ENCODE measurements around the gene SNX13.
"Not testable (repeated sequence)": the region's sequence is repeated elsewhere in the genome, so short reads cannot be mapped to it uniquely, and the experiment has no call there.

SNX13 gene

GRCh38 chr7:17844514-17845196 lies 95.6 kb downstream of the SNX13 start:
- DNase-seq = no peak

GRCh38 chr7:17844022-17844421 lies 96.3 kb downstream of the SNX13 start:
- DNase-seq = no peak

DNA sequence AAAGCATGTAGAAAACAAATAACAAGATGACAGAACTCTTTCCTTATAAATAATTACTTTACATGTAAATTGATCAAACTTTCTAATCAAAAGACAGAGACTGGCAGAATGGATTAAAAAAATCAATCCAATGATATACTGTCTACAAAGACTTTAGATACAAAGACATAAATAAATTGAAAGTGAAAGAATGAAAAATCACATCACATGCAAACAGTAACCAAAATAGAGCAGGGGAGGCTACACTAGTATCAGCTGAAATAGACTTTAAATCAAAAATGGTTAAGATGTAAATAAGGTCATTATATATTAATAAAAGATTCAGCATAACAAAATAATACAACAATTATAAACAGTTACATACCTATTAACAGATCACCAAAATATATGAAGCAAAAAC lies 97.3 kb downstream of the SNX13 start:
- no peak for DNase-seq

- DNase-seq = no peak
These were observed 107.4 kb downstream of the SNX13 start for GRCh38 chr7:17832820-17833355.

GRCh38 chr7:17832242-17832641 lies 108.1 kb downstream of the SNX13 start:
- DNase-seq = no peak

GRCh38 chr7:17830206-17830605 lies 110.1 kb downstream of the SNX13 start:
- DNase-seq = no peak

GRCh38 chr7:17829001-17829400 lies 111.3 kb downstream of the SNX13 start:
- DNase-seq = no peak

DNA sequence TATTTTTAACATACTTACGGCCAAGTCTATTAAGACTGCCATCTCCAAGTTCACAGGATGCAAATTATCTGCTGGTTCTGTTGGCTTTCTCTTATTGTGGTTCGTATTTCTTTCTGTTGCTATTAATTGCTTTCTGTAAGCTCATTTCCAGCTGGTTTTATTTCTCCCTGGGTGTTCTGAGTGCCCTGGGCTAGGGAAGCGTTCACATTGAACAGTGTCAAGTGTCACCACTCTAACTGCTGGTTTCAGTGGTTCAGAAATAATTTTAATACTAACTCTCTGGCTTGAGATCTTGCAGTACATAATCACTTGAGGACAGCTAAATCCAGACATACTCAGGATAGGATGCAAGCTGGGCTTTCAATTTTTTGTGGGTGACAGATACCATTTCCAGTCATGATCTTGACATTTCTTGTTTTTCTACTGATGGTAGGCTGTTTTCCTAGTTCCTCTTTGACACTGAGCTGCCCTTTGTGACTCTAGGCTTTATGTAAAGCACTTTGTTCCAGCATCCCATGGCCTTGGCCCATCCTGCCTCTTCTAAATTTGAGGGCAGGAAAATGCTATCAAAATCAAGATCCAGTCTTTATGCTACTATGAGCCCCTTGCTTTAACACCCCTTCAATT lies 117.6 kb downstream of the SNX13 start:
- no peak for DNase-seq

- DNase-seq = no peak
These were observed 123.4 kb downstream of the SNX13 start for GRCh38 chr7:17816903-17817302.

- DNase-seq = no peak
These were observed 125.0 kb downstream of the SNX13 start for GRCh38 chr7:17815318-17815717.

- no peak for DNase-seq
These were observed 126.2 kb downstream of the SNX13 start for GRCh38 chr7:17814058-17814457.

DNA sequence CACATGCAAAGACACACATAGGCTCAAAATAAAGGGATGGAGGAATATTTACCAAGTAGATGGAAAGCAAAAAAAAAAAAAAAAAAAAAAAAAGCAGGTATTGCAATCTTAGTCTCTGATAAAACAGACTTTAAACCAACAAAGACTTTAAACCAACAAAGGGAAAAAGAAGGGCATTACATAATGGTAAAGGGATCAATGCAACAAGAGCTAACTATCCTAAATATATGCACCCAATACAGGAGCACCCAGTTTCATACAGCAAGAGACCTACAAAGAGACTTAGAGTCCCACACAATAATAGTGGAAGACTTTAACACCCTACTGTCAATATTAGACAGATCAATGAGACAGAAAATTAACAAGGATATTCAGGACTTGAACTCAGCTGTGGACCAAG lies 131.1 kb downstream of the SNX13 start:
- DNase-seq = not testable (repeated sequence)

DNA sequence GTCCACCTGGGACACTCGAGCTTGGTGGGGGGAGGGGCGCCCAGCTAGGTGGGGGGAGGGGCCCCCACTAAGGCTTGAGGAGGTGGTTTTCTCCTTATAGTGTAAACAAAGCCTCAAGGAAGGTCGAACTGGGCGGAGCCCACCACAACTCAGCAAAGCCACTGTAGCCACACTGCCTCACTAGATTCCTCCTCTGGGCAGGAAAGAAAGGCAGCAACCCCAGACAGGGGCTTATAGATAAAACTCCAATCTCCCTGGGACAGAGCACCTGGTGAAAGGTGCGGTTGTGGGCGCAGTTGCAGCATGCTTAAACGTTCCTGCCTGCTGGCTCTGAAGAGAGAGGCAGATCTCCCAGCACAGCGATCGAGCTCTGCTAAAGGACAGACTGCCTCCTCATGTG lies 133.1 kb downstream of the SNX13 start:
- DNase-seq = no peak

DNA sequence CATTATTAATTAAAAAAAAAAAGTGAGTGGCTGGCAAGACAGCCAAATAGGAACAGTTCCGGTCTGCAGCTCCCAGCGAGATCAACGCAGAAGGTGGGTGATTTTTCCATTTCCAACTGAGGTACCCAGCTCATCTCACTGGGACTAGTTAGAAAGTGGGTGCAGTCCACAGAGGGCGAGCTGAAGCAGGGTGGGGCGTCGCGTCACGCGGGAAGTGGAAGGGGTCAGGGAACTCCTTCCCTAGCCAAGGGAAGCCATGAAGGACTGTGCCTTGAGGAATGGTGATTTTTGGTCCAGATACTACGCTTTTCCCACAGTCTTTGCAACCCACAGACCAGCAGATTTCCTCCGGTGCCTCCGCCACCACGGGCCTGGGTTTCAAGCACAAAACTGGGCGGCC lies 133.7 kb downstream of the SNX13 start:
- DNase-seq = no peak

DNA sequence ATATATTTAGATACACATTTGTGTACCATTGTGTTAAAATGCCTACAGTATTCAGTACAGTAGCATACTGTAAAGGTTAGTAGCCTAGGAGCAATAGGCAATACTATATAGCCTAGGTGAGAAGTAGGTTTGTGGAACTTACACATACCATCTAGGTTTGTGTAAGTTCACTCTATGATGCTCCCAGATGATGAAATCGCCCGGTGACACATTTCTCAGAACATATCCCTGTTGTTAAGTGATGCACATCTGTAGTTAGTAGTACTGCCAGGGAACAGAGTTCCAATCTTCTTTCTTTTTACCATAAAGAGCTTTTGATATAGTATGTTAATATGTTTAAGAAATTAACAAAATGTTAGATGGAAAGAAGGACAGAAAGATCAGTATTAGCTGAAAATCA lies 138.2 kb downstream of the SNX13 start:
- no peak for DNase-seq

GRCh38 chr7:17792075-17792936 lies 148.0 kb downstream of the SNX13 start:
- no peak for DNase-seq

DNA sequence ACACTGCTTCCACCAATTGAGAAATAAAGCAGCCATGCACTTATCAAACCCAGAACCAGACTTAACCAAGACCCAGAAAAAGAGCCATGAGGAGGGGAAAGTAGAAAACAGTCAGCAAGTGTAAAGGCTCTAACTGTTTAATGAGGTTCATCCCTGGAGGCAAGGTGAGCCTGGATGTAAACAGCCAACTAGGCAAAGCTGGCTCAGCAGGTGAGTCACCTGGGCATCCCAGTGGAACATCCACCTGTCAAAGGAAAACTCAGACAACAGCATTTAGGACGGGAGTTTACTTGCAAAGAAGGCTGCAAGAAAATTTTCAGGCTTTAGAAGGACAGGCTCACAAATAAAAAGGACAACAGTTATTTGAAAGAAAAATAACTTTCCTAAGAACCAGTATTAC lies 153.0 kb downstream of the SNX13 start:
- DNase-seq = no peak

DNA sequence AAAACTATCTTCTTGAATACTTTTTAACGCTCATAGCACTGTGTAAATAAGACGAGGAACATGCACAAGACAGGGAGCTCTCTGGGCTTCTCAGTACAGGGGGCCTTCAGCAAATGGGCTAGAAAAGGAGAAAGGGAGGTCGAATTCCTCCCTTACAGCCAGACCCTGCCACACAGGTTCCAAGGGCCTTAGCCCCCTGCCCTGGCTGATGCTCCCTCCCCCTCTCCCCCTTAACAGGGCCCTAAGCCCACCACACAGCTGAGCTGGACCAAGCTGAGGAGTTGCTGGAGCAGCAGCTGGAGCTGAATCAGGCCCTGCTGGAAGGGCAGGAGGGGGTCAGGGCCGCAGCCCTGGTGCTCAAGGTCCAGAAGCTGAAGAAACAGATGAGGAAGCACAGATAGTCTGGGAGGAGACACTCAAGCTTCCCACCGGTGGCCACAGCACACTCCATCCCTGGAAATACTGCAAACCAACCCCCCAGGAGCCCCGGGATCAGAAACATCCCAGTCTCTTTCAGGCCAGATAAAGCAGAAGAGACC lies 153.9 kb downstream of the SNX13 start:
- no peak for DNase-seq

- no peak for DNase-seq
These were observed 158.1 kb downstream of the SNX13 start for GRCh38 chr7:17782216-17782549.

DNA sequence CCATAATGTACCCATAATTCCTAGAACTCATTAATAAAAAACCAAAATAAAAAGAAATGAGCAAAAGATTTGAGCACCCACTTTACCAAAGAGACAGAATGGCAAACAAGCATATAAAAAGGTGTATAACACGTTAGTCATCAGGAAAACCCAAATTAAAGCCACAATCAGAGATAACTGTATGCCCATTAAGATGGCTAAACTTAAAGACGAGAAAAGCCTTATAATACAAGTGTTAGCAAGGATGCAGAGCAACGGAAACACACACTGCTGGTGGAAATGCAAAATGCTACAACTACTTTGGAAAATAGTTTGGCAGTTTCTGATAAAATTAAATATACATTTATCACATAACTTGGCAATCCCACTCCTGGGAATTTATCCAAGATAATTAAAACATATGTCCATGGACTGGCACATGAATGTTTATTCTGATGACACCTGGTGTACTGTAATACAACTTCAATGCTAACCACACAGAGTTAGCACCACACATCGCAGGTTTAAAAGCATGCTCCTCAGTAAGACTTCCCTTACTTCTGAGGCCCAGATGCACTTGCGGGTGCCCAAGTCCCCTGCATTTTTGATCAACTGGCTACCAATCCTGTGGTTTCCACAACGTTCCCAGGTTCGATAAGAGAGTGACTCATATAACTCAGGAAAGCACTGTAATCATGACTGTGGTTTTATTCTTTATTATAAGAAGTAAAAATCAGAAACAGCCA lies 158.6 kb downstream of the SNX13 start:
- DNase-seq = no peak

- no peak for DNase-seq
These were observed 160.9 kb downstream of the SNX13 start for GRCh38 chr7:17779381-17779780.

DNA sequence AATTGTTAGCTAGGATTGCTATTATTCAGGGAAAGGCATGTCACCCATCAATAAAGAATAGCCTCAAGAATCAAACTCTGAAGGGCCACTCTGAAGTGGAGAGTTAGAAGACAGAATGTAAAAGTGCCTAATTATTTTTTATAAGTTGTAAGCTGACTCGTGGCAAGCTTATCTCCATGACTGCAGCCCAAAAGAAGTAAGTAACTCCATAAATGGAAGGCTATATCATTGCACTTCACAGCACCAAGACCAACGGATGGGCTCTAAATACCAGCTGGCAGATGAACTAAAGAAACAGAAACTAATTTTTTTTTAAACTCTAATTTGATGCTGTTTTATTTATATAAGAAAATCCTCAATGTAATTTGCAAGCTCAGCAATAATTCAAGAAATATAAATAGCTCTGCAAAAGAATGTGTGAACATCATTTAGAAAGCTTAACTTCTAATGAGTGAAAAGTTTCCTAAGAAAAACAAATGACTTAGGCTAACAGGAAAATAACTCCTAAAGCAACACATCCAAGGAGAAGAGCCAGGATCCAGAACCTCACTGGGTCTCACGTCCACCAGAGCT lies 165.5 kb downstream of the SNX13 start:
- no peak for DNase-seq

- DNase-seq = no peak
These were observed 166.0 kb downstream of the SNX13 start for GRCh38 chr7:17774248-17774647.

Data from NCI-H1436 treated with DMSO at 0.1 percent for 48 hours (cell line).